HepG2 (cell line): ENCODE measurements around the gene ZNF839. TPM values are rescaled to one million over a fixed set of nuclear protein-coding genes. Genes with fewer than 3 reads are reported as not detected.

Experiments used
- BRD4 ChIP-seq: sonication (generic); formaldehyde crosslinking; IDR thresholded peaks from 2 replicates; pipeline ENCODE4 v1.4.0; 2020; ENCODE audit warnings: missing genetic modification reagents
- CBX1 ChIP-seq: IDR thresholded peaks from one replicate; pipeline ENCODE4 v1.6.1; 2016; ENCODE audit warnings: antibody characterized with exemption, low read depth
- EEA1 ChIP-seq: sonication (generic); formaldehyde crosslinking; IDR thresholded peaks from 2 replicates; pipeline ENCODE4 v1.5.1; 2020; ENCODE audit warnings: mild to moderate bottlenecking, missing genetic modification reagents, borderline replicate concordance
- KDM6A ChIP-seq: IDR thresholded peaks from 2 replicates; pipeline ENCODE4 v1.6.1; 2016; ENCODE audit warnings: low read depth
- MED1 ChIP-seq: sonication (generic); formaldehyde crosslinking; IDR thresholded peaks from 2 replicates; pipeline ENCODE4 v1.4.0; 2020; ENCODE audit warnings: missing genetic modification reagents
- MED13 ChIP-seq: sonication (generic); formaldehyde crosslinking; IDR thresholded peaks from 2 replicates; pipeline ENCODE4 v1.5.0; 2020; ENCODE audit warnings: missing genetic modification reagents
- NONO ChIP-seq, 2 experiments: fragments of 450-650 bp in 1 of 2; sonication (generic) in 1 of 2; formaldehyde crosslinking in 1 of 2; IDR thresholded peaks in 1 of 2; conservative IDR thresholded peaks in 1 of 2; 2 replicates each; pipeline versions ENCODE4 v1.6.1 to v1.8.0; 2017 to 2022; ENCODE audit warnings: mild to moderate bottlenecking in 1 of 2, missing genetic modification reagents in 1 of 2, moderate library complexity in 1 of 2
- POLR2A ChIP-seq, 2 experiments: IDR thresholded peaks; 2 replicates each; pipeline ENCODE4 v1.6.1; 2011; ENCODE audit warnings: low read depth in 2 of 2, low read length in 2 of 2, mild to moderate bottlenecking in 1 of 2, moderate library complexity in 1 of 2; ENCODE audit not compliant: insufficient read depth in 1 of 2
- RXRB ChIP-seq: IDR thresholded peaks from 2 replicates; pipeline ENCODE4 v1.6.1; 2016; ENCODE audit warnings: borderline replicate concordance, missing genetic modification reagents, missing compliant biosample characterization
- SIN3A ChIP-seq: IDR thresholded peaks from 2 replicates; pipeline ENCODE4 v1.6.1; 2011; ENCODE audit warnings: low read depth, mild to moderate bottlenecking, control low read depth, low read length, borderline replicate concordance
- SIX4 ChIP-seq: sonication (generic); formaldehyde crosslinking; IDR thresholded peaks from 2 replicates; pipeline ENCODE4 v1.4.0; 2020; ENCODE audit warnings: missing genetic modification reagents
- SMAD3 ChIP-seq: sonication (generic); formaldehyde crosslinking; IDR thresholded peaks from 2 replicates; pipeline ENCODE4 v1.4.0; 2020; ENCODE audit warnings: missing genetic modification reagents
- TAF15 ChIP-seq: fragments of 200-400 bp; formaldehyde crosslinking; IDR thresholded peaks from one replicate; pipeline ENCODE4 v1.6.1; 2018; ENCODE audit warnings: mild to moderate bottlenecking, low read depth, low read length; ENCODE audit not compliant: poor library complexity, severe bottlenecking
- TBX2 ChIP-seq: sonication (generic); formaldehyde crosslinking; IDR thresholded peaks from 2 replicates; pipeline ENCODE4 v1.5.0; 2020; ENCODE audit warnings: missing genetic modification reagents, mild to moderate bottlenecking, borderline replicate concordance
- ZNF230 ChIP-seq: sonication (generic); formaldehyde crosslinking; IDR thresholded peaks from 2 replicates; pipeline ENCODE4 v1.4.0; 2020; ENCODE audit warnings: mild to moderate bottlenecking, missing genetic modification reagents
- ZNF350 ChIP-seq: sonication (generic); formaldehyde crosslinking; IDR thresholded peaks from 2 replicates; pipeline ENCODE4 v1.4.0; 2020; ENCODE audit warnings: mild to moderate bottlenecking, low read depth, missing genetic modification reagents, borderline replicate concordance
- polyA plus RNA-seq, 8 experiments: library from polyadenylated mRNA; depleted of rRNA in 3 of 8; stranded (reverse) in 7 of 8; unstranded in 1 of 8; fragments of >200 nt; fragmentation: Illumina TruSeq in 4 of 8; extraction: Trizol in 4 of 8; gene quantifications; 2 replicates each; pipeline versions ENCODE4 v1.2.1 to v1.2.3, GENCODE V29; 2011 to 2016; ENCODE audit warnings: low read depth in 4 of 8, missing spikeins in 1 of 8, mixed read lengths in 1 of 8; ENCODE audit not compliant: insufficient read depth in 1 of 8
- total RNA-seq, 5 experiments: library from RNA; depleted of rRNA; stranded (reverse); fragments of >200 nt; fragmentation: Illumina TruSeq; extraction: Trizol; gene quantifications; 2 replicates each; pipeline ENCODE4 v1.2.3, GENCODE V29; 2016; ENCODE audit warnings: low read depth in 1 of 5
- TF ChIP-seq, protein P1 (sequence below): sonication (generic); formaldehyde crosslinking; IDR thresholded peaks from 2 replicates; pipeline ENCODE4 v1.8.0; 2022; ENCODE audit warnings: mild to moderate bottlenecking, missing genetic modification reagents; ENCODE audit not compliant: insufficient replicate concordance
- TF ChIP-seq, protein P2 (sequence below): sonication (generic); formaldehyde crosslinking; IDR thresholded peaks from 2 replicates; pipeline ENCODE4 v1.8.0; 2022; ENCODE audit warnings: mild to moderate bottlenecking, missing genetic modification reagents, borderline replicate concordance
- TF ChIP-seq, protein P3 (sequence below): sonication (generic); formaldehyde crosslinking; IDR thresholded peaks from 2 replicates; pipeline ENCODE4 v1.5.1; 2020; ENCODE audit warnings: mild to moderate bottlenecking, missing genetic modification reagents, borderline replicate concordance

Gene ZNF839
- total and polyA plus RNA-seq, 2 of the 13 experiments (the other 11 are each of a cell fraction or from before 2014, with no cell fraction given), result 11.1 to 12.8 TPM

DNA sequence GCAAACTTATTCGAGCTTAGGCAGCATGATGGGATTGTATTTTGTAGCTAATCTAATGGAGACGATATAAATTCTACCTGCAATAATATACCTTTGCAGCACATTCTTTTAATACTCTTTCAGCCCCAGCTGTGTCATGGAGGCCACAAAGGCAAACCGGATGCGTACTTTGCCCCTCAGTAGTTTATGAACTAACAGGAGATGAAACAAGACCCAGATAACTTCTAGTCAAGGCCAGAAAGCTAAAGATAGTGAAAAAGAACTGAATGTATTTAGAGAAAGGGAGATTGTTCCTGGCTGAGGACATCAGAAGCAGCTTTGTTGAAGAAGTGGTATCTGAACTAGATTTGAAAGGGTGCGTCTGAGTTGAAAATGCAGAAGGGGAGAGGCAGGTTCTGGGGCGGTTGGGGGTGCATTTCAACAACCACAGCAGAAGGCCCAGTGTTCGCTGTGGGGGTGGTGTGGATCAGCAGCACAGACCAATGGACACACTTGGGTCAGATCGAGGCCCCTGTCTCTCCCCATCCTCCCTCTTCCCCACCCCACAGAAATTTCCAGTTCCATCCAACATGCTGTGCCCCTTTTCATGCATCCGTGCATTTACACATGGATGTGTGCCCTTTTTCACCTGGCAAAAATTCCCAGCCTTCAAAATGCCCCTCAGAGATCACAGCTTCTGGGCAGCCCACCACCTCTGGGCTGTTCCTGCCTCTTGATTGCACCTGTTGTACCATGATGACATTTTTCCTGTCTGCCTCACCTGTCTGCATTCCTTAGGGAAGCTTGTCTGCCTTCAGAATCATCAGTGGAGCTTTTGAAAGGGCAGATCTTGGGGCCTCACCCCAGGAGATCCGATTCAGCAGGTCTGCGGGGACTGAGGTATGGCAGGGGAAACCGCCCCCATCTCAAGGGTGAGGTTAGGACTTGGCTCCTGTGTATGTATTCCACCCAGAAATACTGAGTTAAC, 2.2 kb downstream of the ZNF839 start (continued):
- TF ChIP-seq, protein P1, sequence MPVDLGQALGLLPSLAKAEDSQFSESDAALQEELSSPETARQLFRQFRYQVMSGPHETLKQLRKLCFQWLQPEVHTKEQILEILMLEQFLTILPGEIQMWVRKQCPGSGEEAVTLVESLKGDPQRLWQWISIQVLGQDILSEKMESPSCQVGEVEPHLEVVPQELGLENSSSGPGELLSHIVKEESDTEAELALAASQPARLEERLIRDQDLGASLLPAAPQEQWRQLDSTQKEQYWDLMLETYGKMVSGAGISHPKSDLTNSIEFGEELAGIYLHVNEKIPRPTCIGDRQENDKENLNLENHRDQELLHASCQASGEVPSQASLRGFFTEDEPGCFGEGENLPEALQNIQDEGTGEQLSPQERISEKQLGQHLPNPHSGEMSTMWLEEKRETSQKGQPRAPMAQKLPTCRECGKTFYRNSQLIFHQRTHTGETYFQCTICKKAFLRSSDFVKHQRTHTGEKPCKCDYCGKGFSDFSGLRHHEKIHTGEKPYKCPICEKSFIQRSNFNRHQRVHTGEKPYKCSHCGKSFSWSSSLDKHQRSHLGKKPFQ (CRISPR knock-in tag), result peak; percentile 29
- TF ChIP-seq RXRB (CRISPR knock-in tag), result peak; percentile 52; the same call in 1 of the 2 replicates
- TF ChIP-seq NONO (IDR thresholded peaks at IDR 0.05), result no peak
- TF ChIP-seq NONO (CRISPR knock-in tag; conservative IDR thresholded peaks at IDR 0.05), result 0 out of 2 replicates have a peak, but pooled peaks have one; percentile 7
- 0 out of 2 replicates have a peak, but pooled peaks have one; percentile 13 for TF ChIP-seq SMAD3 (CRISPR knock-in tag)
- TF ChIP-seq BRD4 (CRISPR knock-in tag), result peak; percentile 18; the same call in 1 of the 2 replicates
- peak in 1 of 2 experiments; percentile 59; a peak in 2 of 4 replicates for TF ChIP-seq POLR2A (IDR thresholded peaks at IDR 0.05; ENCODE audit: insufficient read depth in 1 of 2, low read depth in 2 of 2, low read length in 2 of 2)
- no peak for TF ChIP-seq ZNF230
- TF ChIP-seq EEA1 (CRISPR knock-in tag), result no peak
- peak; percentile 74; the same call in 1 of the 2 replicates for TF ChIP-seq KDM6A (CRISPR knock-in tag)
- no peak for TF ChIP-seq TAF15
- TF ChIP-seq SIX4, result peak; percentile 84
- peak; percentile 48; the same call in 1 of the 2 replicates for TF ChIP-seq MED1
- 0 out of 2 replicates have a peak, but pooled peaks have one; percentile 19 for TF ChIP-seq ZNF350 (CRISPR knock-in tag)
- peak; percentile 11; the same call in 1 of the 2 replicates for TF ChIP-seq SIN3A
- TF ChIP-seq, protein P2, sequence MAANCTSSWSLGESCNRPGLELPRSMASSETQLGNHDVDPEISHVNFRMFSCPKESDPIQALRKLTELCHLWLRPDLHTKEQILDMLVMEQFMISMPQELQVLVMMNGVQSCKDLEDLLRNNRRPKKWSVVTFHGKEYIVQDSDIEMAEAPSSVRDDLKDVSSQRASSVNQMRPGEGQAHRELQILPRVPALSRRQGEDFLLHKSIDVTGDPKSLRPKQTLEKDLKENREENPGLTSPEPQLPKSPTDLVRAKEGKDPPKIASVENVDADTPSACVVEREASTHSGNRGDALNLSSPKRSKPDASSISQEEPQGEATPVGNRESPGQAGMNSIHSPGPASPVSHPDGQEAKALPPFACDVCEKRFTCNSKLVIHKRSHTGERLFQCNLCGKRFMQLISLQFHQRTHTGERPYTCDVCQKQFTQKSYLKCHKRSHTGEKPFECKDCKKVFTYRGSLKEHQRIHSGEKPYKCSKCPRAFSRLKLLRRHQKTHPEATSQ, result no peak
- TF ChIP-seq, protein P3, sequence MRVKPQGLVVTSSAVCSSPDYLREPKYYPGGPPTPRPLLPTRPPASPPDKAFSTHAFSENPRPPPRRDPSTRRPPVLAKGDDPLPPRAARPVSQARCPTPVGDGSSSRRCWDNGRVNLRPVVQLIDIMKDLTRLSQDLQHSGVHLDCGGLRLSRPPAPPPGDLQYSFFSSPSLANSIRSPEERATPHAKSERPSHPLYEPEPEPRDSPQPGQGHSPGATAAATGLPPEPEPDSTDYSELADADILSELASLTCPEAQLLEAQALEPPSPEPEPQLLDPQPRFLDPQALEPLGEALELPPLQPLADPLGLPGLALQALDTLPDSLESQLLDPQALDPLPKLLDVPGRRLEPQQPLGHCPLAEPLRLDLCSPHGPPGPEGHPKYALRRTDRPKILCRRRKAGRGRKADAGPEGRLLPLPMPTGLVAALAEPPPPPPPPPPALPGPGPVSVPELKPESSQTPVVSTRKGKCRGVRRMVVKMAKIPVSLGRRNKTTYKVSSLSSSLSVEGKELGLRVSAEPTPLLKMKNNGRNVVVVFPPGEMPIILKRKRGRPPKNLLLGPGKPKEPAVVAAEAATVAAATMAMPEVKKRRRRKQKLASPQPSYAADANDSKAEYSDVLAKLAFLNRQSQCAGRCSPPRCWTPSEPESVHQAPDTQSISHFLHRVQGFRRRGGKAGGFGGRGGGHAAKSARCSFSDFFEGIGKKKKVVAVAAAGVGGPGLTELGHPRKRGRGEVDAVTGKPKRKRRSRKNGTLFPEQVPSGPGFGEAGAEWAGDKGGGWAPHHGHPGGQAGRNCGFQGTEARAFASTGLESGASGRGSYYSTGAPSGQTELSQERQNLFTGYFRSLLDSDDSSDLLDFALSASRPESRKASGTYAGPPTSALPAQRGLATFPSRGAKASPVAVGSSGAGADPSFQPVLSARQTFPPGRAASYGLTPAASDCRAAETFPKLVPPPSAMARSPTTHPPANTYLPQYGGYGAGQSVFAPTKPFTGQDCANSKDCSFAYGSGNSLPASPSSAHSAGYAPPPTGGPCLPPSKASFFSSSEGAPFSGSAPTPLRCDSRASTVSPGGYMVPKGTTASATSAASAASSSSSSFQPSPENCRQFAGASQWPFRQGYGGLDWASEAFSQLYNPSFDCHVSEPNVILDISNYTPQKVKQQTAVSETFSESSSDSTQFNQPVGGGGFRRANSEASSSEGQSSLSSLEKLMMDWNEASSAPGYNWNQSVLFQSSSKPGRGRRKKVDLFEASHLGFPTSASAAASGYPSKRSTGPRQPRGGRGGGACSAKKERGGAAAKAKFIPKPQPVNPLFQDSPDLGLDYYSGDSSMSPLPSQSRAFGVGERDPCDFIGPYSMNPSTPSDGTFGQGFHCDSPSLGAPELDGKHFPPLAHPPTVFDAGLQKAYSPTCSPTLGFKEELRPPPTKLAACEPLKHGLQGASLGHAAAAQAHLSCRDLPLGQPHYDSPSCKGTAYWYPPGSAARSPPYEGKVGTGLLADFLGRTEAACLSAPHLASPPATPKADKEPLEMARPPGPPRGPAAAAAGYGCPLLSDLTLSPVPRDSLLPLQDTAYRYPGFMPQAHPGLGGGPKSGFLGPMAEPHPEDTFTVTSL, result peak; percentile 57; the same call in 1 of the 2 replicates
- TF ChIP-seq MED13 (CRISPR knock-in tag), result 0 out of 2 replicates have a peak, but pooled peaks have one; percentile 40
- peak; percentile 35 for TF ChIP-seq CBX1
- TF ChIP-seq TBX2, result peak; percentile 37; the same call in 1 of the 2 replicates
